ES-I3 (cell line): ENCODE results near the gene TMEM233.
"Not testable (repeated sequence)": the region's sequence is repeated elsewhere in the genome, so short reads cannot be mapped to it uniquely, and the experiment has no call there.

Experiments
- H3K36me3 ChIP-seq: 2 replicates; pipeline ENCODE4 v1.6.1; 2013; ENCODE audit warnings: mild to moderate bottlenecking, low read length, control low read depth, moderate library complexity; ENCODE audit not compliant: insufficient read depth
- H3K4me1 ChIP-seq: 2 replicates; pipeline ENCODE4 v1.6.1; 2013; ENCODE audit warnings: mild to moderate bottlenecking, control low read depth, low read length; ENCODE audit not compliant: insufficient read depth
- H3K9ac ChIP-seq: 2 replicates; pipeline ENCODE4 v1.6.1; 2013; ENCODE audit warnings: low read depth, mild to moderate bottlenecking, low read length, moderate library complexity
- H3K9me3 ChIP-seq: 2 replicates; pipeline ENCODE4 v1.6.1; 2013; ENCODE audit warnings: mild to moderate bottlenecking, low read length, moderate library complexity; ENCODE audit not compliant: control insufficient read depth, insufficient read depth

TMEM233 gene

DNA sequence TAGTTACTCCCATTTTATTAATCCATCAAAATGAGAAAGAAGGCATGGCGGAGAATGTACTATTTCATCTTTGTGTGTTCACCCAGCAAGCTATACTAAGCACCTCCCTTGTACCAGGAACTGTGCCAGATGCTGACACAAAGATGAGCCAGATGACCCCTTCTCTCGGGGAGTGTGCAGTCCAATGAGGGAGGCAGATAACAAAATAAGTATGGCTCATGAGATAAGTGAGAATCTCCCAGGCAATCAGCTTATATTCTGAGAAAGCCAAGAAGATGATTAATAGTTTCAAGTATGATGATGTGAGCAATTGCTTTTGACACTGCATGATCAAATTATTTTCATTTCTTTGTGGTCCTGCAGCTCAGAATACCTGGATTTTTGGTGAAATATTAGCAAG is 1.3 kb upstream of the TMEM233 start:
- H3K4me1 ChIP-seq: no peaks in the 10 kb centered on the region
- no peak overlapping the region for H3K9ac ChIP-seq
- H3K36me3 ChIP-seq: no peaks in the 10 kb centered on the region

DNA sequence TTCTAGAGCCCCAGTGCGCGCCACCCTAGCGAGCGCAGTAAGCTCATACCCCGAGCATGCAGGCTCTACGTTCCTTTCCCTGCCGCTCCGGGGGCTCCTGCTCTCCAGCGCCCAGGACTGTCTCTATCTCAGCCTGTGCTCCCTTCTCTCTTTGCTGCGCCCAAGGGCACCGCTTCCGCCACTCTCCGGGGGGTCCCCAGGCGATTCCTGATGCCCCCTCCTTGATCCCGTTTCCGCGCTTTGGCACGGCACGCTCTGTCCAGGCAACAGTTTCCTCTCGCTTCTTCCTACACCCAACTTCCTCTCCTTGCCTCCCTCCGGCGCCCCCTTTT is 791 bp downstream of the TMEM233 start:
- Histone ChIP-seq H3K36me3 (no peaks in the 10 kb centered on the region), H3K4me1 (no peaks in the 10 kb centered on the region), H3K9ac (peak overlapping the region; percentile 68), H3K9me3 (no peaks in the 10 kb centered on the region)

More for the DNA sequence above, 1.3 kb upstream of the TMEM233 start:
- H3K9me3 ChIP-seq: no peaks in the 10 kb centered on the region

DNA sequence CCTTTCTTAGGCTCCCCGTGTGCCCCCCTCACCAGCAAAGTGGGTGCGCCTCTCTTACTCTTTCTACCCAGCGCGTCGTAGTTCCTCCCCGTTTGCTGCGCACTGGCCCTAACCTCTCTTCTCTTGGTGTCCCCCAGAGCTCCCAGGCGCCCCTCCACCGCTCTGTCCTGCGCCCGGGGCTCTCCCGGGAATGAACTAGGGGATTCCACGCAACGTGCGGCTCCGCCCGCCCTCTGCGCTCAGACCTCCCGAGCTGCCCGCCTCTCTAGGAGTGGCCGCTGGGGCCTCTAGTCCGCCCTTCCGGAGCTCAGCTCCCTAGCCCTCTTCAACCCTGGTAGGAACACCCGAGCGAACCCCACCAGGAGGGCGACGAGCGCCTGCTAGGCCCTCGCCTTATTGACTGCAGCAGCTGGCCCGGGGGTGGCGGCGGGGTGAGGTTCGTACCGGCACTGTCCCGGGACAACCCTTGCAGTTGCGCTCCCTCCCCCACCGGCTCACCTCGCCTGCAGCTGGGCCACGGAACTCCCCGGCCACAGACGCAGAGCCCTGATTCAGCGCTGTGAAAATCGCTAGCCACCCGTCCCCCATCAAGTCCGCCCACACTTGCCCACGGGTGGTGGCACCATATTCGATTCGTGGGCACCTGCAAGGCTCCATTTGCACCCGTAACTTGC is 1.3 kb downstream of the TMEM233 start:
- Histone ChIP-seq H3K4me1 (no peaks in the 10 kb centered on the region), H3K9me3 (no peaks in the 10 kb centered on the region), H3K36me3 (no peaks in the 10 kb centered on the region), H3K9ac (peak overlapping the region; percentile 68)

DNA sequence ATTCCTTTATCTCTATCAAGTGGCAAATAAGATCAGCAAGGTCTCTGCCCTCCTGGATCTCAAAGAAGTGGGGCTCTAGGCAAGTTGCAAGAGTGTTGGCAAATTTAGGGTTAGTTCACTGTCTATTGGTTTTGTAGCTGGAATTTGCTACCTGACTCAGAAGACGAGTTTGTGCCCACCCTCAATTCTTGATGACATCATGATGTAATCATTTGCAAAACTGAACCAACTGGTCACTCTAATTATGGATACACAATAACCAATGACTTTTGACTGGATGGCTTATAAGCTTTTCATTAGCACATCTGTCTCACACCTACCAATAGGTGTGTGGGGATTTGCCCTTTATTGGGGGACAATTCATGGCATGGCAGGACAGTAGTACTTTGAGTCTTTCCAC is 4.6 kb downstream of the TMEM233 start:
- Histone ChIP-seq H3K9me3 (no peaks in the 10 kb centered on the region), H3K9ac (no peak overlapping the region), H3K4me1 (no peaks in the 10 kb centered on the region), H3K36me3 (no peaks in the 10 kb centered on the region)

DNA sequence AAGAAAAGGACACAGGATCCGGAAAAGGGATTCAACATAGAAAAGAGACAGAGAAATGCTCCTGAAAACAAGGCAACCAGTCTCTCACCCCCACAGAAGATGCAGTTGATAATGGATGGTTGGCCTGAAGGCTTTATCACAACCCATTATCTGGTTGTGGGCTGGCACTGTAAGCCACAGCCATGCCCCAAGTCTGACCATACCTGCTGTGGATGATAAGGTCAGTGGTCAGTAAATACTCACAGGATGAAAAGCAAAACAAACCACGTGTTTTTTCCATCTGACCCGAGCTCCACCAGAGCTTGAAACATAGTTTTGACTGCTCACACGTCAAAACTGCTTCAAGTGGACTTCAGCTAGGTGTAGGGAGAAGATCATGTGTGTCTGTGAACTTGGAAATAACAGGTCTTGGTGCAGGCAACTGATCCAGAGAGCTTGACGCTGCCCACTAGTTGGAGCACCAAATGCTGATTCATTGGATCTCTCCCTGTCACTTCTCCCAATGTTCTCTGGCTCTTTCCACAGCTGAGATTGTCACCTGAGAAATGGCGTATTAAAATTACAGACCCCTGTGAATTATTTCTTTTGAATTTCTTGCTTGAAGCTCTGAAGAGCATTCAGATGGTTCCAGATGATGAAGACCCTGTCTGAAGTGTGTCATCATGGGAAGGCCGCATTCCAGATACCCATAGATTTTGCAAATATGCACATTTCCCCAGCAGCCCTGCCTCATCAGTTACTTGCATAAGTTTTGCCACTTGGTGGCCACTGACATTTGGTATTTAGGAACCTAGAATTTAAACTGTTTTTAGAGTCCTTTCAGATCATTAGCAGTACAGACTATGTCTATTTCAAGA is 8.5 kb downstream of the TMEM233 start:
- H3K4me1 ChIP-seq: no peaks in the 10 kb centered on the region
- H3K9ac ChIP-seq: no peak overlapping the region
- no peaks in the 10 kb centered on the region for H3K9me3 ChIP-seq
- no peaks in the 10 kb centered on the region for H3K36me3 ChIP-seq

DNA sequence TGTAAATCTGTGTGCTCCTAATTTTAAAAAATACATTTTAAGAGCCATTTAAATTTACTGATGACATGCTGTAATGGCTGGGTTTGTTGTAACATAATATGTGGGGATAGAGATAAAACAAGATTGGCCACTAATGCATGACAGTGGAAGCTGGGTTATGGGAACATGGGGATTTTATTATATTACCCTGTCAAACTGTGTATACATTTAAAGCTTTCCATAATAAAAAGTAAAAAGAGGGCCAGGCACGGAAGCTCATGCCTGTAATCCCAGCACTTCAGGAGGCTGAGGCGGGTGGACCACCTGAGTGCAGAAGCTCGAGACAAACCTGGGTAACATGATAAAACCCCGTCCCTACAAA is 9.1 kb downstream of the TMEM233 start:
- Histone ChIP-seq H3K36me3 (no peaks in the 10 kb centered on the region), H3K4me1 (no peaks in the 10 kb centered on the region), H3K9me3 (no peaks in the 10 kb centered on the region), H3K9ac (no peak overlapping the region)

DNA sequence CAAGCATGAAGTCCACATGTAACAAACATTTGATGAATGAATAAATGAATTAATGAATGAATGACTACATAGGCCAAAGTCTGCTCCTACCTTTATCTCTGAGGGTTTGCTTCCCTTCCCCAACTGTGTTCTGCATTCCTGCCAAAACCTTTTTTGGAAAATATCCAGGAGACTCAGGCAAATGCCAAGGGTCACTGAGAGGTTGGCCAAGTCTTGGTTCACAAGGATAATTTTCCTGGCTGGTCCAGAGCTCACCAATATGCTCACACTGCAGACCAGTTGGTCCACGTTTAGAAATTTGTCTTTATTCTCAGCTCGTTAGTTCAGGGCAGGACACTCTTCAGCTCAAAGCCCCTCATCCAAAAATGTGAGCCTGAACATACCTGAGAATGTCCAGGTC is 10.2 kb downstream of the TMEM233 start:
- Histone ChIP-seq H3K9ac (no peak overlapping the region), H3K36me3 (no peaks in the 10 kb centered on the region), H3K9me3 (no peaks in the 10 kb centered on the region), H3K4me1 (no peaks in the 10 kb centered on the region)

DNA sequence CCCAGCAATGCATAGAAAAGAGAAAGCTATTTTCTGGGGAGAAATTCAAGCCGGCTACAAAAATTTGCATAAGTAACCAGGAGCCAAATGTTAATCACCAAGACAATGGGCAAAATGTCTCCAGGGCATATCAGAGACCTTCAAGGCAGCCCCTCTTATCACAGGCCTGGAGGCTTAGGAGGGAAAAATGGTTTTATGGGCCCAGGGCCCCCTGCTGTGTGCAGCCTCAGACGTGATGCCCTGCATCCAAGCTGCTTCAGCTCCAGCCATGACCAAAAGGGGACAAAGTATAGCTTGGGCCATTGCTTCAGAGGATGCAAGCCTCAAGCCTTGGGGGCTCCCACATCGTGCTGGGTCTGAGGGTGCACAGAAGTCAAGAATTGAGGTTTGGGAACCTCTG is 15.8 kb downstream of the TMEM233 start:
- no peaks in the 10 kb centered on the region for H3K4me1 ChIP-seq
- H3K9ac ChIP-seq: no peak overlapping the region
- peaks cover 3% of the 10 kb centered on the region for H3K9me3 ChIP-seq
- no peaks in the 10 kb centered on the region for H3K36me3 ChIP-seq

DNA sequence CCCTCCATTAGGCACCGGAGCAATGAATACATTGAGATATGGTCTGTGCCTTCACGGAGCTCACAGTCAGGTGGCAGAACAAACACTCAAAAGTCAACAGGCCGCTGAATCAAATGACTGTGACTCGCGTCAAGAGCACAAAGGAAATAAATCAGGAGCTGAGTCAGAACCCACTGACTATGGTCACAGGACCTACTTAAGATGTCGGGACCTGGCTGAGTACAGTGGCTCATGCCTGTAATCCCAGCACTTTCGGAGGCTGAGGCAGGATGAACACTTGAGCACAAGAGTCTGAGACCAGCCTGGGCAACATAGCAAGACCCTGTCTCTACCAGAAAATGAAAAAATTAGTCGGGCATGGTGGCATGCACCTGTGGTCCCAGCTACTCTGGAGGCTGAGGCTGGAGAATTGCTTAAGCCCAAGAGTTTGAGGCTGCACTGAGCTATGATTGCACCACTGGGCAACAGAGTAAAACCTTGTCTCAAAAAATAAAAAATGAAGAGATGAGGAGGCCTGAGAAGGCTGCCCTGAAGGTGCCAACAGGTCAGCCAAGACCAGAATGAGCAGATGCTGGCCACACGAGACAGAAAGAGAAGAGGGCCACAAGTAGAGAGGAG is 19.9 kb downstream of the TMEM233 start:
- Histone ChIP-seq H3K9me3 (peaks cover 3% of the 10 kb centered on the region), H3K4me1 (no peaks in the 10 kb centered on the region), H3K36me3 (no peaks in the 10 kb centered on the region), H3K9ac (no peak overlapping the region)

DNA sequence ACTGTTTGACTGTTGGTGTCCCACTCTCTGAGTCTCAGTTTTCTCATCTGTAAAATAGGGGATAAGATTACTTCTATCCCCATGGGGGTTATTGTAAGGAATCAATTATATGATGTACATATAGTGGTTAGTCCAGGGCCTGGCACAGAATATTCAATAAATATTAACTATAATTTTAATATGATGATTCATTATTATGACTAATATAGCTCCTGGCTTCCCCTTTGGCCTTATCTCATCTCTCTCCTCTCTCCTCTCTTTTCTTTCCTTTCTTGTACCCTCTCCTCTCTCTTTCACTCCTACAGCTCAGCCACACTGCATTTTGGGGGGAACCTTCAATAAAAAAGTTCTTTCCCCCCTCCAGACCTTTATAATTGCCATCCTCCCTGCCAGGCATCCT is 21.1 kb downstream of the TMEM233 start:
- Histone ChIP-seq H3K9me3 (no peaks in the 10 kb centered on the region), H3K9ac (no peak overlapping the region), H3K4me1 (no peaks in the 10 kb centered on the region)

DNA sequence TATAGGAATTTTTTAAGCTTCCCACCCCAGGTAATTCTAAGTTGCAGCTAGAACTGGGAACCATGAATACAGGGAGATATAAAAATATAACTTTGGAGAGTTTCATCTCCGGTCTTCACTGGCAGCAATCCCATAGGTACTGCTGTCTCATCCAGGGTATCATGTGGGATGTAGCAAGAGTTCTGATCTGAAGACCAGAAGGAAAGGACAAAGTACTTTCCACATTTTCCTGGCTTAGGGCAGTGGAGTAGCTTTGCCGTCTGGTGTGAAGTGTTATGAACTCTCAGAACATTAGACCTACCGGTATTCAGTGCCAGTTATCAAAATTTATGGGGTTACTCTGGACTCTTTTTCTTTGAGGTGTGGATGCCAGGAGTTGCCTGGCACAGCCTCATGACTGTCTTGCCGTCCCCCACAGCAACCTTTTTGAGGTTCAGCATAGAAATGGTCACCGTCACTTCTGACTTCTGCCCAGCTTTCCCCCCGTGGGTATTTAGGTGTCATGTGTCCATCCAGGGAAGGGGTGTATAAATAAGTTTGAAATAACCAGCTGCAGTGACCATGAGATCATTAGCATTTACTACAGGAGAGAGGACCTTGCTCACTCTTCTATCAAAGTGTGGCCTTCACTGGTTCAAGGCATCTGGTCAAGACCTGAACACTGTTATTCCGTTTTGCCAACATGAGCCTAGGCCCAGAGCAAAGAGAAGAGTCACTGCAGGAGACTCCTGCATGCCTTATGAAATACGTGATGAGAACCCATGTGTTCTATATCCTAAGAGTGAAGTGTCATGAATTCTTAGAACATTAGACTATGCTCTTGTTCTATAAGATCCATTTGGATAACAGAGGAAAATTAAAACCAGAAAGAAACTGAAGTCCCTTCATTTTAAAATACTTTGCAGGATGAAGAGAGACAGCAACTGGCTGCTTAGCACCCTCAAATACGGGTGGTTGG is 22.2 kb downstream of the TMEM233 start:
- no peaks in the 10 kb centered on the region for H3K36me3 ChIP-seq
- H3K9ac ChIP-seq: no peak overlapping the region
- no peaks in the 10 kb centered on the region for H3K9me3 ChIP-seq
- no peaks in the 10 kb centered on the region for H3K4me1 ChIP-seq

More for the DNA sequence above, 21.1 kb downstream of the TMEM233 start:
- no peaks in the 10 kb centered on the region for H3K36me3 ChIP-seq

DNA sequence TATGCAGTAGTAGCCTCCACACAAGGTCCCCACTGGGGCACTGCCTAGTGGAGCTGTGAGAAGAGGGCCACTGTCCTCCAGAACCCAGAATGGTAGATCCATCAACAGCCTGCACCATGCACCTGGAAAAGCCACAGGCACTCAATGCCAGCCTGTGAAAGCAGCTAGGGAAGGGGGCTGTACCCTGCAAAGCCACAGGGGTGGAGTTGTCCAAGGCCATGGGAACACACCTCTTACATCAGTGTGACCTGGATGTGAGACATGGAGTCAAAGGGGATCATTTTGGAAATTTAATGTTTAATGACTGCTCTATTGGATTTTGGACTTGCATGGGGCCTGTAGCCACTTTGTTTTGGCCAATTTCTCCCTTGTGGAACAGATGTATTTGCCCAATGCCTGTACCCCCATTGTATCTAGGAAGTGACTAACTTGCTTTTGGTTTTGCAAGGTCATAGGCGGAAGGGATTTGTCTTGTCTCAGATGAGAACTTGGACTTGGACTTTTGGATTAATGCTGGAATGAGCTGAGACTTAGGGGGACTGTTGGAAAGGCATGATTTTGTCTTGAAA is 24.8 kb downstream of the TMEM233 start:
- H3K9ac ChIP-seq, H3K9me3 ChIP-seq, H3K4me1 ChIP-seq, H3K36me3 ChIP-seq: not testable (repeated sequence)

DNA sequence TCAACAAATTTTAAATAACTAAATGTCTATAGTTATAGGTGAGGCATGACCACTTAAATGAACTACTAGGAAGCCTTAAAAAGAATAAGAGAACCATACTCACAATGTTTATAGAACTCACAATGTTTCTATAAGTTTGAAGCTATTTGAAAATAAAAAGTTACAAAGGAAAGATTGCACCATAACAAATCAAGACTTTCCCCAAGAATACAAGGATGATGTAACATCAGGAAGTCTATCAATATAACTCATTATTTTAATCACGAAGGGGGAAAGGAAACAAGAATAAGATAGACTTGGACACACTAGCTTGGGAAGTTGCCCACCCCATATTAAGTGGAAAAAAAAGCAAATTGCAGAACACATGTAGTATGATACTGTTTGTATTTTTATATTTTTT is 26.9 kb downstream of the TMEM233 start:
- Histone ChIP-seq H3K36me3 (no peaks in the 10 kb centered on the region), H3K9ac (no peak overlapping the region), H3K9me3 (no peaks in the 10 kb centered on the region), H3K4me1 (no peaks in the 10 kb centered on the region)

DNA sequence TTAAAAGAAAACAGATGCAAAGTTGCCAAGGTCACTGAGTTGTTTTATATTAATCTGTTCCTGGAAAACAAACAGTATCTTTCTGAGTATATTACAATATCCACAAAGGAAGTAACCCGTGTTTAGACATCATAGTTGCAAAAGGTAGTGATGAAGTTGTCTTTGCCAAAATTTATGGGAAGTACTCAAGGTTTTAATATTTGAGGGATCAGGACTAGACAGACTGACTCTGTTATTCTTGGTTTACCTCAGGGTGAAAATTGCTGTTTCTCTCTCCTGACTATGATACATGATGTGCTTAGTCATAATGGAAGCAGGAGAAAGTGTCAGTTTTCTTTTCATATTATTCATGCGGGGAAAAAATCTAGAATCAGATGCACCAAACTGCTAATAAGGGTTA is 28.3 kb downstream of the TMEM233 start:
- no peaks in the 10 kb centered on the region for H3K4me1 ChIP-seq
- H3K9me3 ChIP-seq: no peaks in the 10 kb centered on the region
- H3K36me3 ChIP-seq: no peaks in the 10 kb centered on the region
- no peak overlapping the region for H3K9ac ChIP-seq
